Activated naive CD4-positive, alpha-beta T cell treated with anti-CD3 and anti-CD28 coated beads, Interleukin-2, amount 50 U/mL, for 72 hours (primary cell): ENCODE data around the gene RBFOX2. TPM values are rescaled to one million over a fixed set of nuclear protein-coding genes. Genes with fewer than 3 reads are reported as not detected.
A peak's percentile ranks its signal among the peaks of the same experiment; 100 is the strongest.
"Not testable (repeated sequence)": the region's sequence is repeated elsewhere in the genome, so short reads cannot be mapped to it uniquely, and the experiment has no call there.

Experiments used
- ATAC-seq, 2 donors: fragments of 150-1000 bp; cut with Tn5 transposase; 2 replicates each; pipeline ENCODE4 v1.10.0; 2021; ENCODE audit warnings: mild to moderate bottlenecking in 2 of 2, moderate library complexity in 2 of 2
- DNase-seq, 2 donors: peaks; one replicate each; pipeline ENCODE4 v3.0.0; 2021 to 2022; ENCODE audit warnings: low spot score in 2 of 2
- H3K27ac Mint-ChIP-seq, 2 donors: one replicate each; pipeline ENCODE4 v1.8.0; 2022; ENCODE audit warnings: mild to moderate bottlenecking in 2 of 2, mixed read lengths in 2 of 2
- H3K36me3 Mint-ChIP-seq, 2 donors: one replicate each; pipeline ENCODE4 v1.8.0; 2022; ENCODE audit warnings: mixed read lengths in 2 of 2
- H3K9me3 Mint-ChIP-seq, 2 donors: one replicate each; pipeline ENCODE4 v1.8.0; 2022; ENCODE audit warnings: mixed read lengths in 2 of 2
- total RNA-seq, 2 donors: library from RNA; stranded (reverse); gene quantifications; one replicate each; pipeline ENCODE4 v1.2.3, GENCODE V29; 2022

The RBFOX2 gene, protein sequence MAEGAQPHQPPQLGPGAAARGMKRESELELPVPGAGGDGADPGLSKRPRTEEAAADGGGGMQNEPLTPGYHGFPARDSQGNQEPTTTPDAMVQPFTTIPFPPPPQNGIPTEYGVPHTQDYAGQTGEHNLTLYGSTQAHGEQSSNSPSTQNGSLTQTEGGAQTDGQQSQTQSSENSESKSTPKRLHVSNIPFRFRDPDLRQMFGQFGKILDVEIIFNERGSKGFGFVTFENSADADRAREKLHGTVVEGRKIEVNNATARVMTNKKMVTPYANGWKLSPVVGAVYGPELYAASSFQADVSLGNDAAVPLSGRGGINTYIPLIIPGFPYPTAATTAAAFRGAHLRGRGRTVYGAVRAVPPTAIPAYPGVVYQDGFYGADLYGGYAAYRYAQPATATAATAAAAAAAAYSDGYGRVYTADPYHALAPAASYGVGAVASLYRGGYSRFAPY
- 1 to 10 TPM; 2.2 to 4.9 TPM for total RNA-seq

- ATAC-seq (peak; percentile 86 to 90), DNase-seq (peak; percentile 64 to 70)
- H3K27ac Mint-ChIP-seq = peak within 1 kb of the TSS; percentile 22 to 37
- H3K9me3 Mint-ChIP-seq = no peaks in the 10 kb centered on the region
- no peaks in the 10 kb centered on the region for H3K36me3 Mint-ChIP-seq
Measured at GRCh38 chr22:36028646-36029405, at the start of gene RBFOX2. RBFOX2 (minus strand) TSS chr22:36028824; CDS start chr22:36028425, 399 bp downstream.

DNA sequence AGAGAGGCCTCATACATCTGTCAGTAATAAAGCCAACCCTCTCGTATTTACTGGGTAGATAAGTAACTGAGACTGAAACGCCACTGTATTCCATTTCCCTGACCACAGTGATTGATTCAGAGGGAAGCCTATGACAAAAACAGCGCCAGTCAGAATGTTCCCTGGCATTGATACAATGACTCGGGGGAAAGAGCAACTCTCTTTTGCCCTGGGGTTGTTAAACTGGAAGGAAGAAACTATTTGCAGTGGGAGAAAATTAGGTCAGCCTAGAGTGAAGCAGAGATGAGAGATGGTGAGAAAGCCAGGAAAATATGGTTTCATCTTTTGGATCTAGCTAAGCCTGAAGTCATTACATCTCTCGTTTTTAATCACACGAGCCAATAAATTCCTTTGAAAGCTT, 48.6 kb upstream of the RBFOX2 start:
- ATAC-seq (no peak), DNase-seq (no peak)
- no peaks in the 10 kb centered on the region for H3K36me3 Mint-ChIP-seq
- H3K27ac Mint-ChIP-seq = no peak overlapping the region
- H3K9me3 Mint-ChIP-seq = no peaks in the 10 kb centered on the region

DNA sequence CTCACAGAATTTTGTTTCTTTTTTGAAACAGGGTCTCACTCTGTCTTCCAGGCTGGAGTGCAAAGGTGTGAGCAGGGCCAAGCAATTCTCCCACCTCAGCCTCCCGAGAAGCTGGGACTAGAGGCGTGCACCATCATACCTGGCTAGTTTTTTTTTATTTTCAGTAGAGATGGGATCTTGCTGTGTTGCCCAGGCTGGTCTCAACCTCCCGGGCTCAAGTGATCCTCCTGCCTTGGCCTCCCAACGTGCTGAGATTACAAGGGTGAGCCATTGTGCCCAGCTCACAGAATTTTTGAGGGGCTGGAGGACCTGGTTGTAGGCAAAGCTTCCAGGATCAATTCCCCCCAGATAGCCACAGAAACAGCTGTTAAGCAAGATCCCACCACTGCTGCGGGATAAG, 47.1 kb upstream of the RBFOX2 start:
- no peaks in the 10 kb centered on the region for H3K9me3 Mint-ChIP-seq
- ATAC-seq = no peak
- no peak for DNase-seq
- no peaks in the 10 kb centered on the region for H3K36me3 Mint-ChIP-seq
- no peak overlapping the region for H3K27ac Mint-ChIP-seq

DNA sequence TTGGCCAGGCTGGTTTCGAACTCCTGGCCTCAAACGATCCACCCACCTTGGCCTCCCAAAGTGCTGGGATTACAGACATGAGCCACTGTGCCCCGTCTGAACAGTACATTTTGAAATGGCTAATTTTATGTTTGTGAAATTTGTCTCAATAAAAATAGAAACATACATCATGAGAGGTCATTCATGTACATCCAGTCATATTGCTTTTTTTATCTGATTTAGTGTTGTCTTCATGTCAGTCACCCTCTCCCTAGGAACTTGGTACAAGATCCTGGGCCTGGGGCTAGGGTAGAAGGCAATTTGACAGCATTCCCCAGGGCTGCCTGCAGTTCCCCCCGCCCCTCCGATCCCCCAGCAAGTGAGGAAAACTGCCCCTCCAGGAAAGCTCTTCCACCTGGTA, 46.6 kb upstream of the RBFOX2 start:
- DNase-seq (no peak), ATAC-seq (no peak)
- Mint-ChIP-seq H3K36me3 (no peaks in the 10 kb centered on the region), H3K27ac (no peak overlapping the region), H3K9me3 (no peaks in the 10 kb centered on the region)

DNA sequence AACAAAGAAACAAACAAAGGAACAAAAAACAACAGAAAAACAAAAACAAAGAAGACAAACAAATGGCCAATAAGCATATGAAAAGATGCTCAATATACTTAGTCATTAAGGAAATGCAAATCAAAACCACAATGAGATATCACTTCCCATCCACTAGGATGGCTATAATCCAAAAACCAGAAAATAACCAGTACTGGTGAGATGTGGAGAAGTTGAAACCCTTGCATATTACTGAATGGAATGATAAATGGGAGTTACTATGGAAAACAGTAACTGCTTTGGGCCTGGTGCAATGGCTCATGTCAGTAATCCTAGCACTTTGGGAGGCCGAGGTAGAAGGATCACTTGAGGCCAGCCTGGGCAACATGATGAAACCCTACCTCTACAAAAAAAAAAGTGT, 44.9 kb upstream of the RBFOX2 start:
- DNase-seq (no peak), ATAC-seq (no peak)
- no peak overlapping the region for H3K27ac Mint-ChIP-seq
- no peaks in the 10 kb centered on the region for H3K9me3 Mint-ChIP-seq
- H3K36me3 Mint-ChIP-seq = no peaks in the 10 kb centered on the region

- not testable (repeated sequence) for ATAC-seq, H3K27ac Mint-ChIP-seq, H3K36me3 Mint-ChIP-seq, H3K9me3 Mint-ChIP-seq, DNase-seq
Measured at GRCh38 chr22:36070645-36071044, 42.0 kb upstream of the RBFOX2 start.

DNA sequence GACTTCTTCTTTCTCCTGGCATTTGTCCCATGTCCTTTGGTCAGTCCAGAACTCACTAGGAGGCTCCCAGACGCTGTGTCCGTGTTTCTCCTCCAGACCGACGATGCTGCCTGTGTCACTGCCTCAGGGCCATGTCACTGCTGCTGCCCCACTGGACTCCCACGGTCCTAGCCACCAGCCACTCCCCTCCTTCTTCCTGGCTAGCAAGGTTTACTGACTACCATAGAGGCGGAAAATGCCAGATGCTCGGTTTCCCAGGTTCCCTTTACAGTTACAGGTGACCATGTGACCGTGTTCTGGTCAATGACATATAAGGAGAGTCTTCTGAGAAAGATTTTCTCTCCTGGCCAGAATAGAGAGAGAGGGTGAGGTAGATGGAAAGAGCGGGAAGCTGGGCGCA, 40.7 kb upstream of the RBFOX2 start:
- Mint-ChIP-seq H3K9me3 (no peaks in the 10 kb centered on the region), H3K36me3 (no peaks in the 10 kb centered on the region), H3K27ac (no peak overlapping the region)
- DNase-seq (no peak), ATAC-seq (no peak)

DNA sequence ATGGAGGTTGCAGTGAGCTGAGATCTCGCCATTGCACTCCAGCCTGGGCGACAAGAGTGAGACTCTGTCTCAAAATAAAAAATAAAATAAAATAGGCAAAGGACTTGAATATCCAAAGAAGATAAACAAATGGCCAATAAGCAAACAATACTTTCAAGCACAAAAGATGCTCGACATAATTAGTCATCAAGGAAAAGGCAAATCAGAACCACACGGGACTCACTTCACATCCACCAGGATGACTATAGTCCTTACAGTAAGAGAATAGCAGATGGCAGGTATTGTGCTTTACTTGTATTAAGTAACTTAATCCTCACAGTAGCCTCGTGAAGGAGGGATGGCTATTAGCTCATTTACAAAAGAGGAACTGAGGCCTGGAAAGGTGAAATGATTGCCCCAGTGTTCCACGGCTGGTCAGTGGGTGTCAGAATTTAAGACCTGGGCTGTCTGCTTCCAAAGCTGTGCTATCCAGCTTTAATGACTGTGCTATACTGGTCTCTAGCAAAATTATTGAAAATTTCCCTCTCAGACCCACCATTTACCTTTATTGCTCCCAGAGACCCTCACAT, 40.2 kb upstream of the RBFOX2 start:
- ATAC-seq (no peak), DNase-seq (no peak)
- H3K27ac Mint-ChIP-seq = no peak overlapping the region
- no peaks in the 10 kb centered on the region for H3K36me3 Mint-ChIP-seq
- H3K9me3 Mint-ChIP-seq = no peaks in the 10 kb centered on the region

DNA sequence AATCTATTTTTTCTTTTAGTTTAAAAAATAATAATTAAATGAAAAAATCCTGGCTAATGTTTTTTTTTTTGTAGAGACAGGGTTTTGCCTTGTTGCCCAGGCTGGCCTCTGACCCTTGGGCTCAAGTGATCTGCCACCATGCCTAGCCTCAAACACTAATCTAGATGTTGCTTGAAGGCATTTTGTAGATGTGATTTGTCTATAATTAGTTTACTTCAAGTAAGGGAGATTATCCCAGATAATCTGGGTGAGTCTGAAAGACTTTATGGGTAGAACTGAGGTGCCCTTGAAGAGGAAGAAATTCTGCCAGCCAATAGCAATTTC, 38.6 kb upstream of the RBFOX2 start:
- no peak overlapping the region for H3K27ac Mint-ChIP-seq
- H3K9me3 Mint-ChIP-seq = no peaks in the 10 kb centered on the region
- DNase-seq = no peak
- no peaks in the 10 kb centered on the region for H3K36me3 Mint-ChIP-seq
- ATAC-seq = no peak

DNA sequence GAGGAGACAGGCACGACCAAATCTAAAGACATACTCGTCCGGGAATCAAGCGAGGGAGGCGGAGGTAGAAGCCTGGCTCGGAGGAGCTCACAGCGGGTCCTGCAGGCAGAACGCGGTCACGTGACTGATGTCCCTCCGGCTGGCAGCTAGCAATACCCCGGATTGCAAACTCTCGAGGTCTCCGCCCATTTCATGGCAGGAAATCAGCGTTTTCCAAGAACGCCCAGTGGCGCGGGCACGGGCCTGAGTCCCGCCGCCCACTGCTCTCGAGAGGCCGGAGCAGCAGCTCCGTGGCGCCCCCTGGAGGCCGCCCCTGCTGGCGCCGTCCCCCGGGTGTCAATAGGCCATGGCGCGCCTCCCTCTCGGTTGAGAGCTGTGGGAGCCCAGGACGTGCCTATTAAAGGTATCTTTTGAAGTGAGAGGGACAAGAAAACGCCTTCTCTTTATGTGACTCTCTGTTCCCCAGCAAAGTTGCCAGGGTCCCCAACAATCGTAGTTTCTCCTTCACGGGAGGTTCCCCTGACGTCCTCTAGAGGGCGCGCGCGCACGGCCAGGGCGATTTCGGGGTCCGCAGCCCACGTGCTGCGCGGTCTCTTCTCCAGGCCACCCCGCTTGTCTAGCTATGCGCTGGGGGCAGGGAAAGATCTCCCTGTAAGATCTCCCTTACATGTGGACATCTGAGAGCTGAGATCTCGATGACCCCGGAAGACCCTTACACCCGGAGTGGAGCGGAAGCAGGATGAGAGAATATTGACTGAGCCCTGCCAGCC, 37.3 kb upstream of the RBFOX2 start:
- ATAC-seq (peak; percentile 87 to 92), DNase-seq (peak; percentile 81 to 83)
- H3K36me3 Mint-ChIP-seq = no peaks in the 10 kb centered on the region
- peak overlapping the region; percentile 87 to 92 for H3K27ac Mint-ChIP-seq
- no peaks in the 10 kb centered on the region for H3K9me3 Mint-ChIP-seq

DNA sequence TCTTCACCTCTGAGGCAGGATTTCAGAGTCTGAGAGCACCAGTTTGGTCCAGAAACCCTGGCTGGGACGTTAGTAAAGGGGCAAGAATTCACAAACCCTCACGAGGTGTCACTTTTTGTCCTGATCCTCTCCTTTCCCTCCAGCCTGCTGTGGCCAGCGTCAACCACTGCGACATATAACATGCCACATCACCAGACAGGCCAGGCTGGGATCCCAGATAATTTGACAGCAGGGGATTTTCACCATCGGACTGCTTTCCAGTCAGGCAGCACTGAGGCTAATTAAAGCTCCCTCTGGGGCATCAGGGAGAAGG, 36.8 kb upstream of the RBFOX2 start:
- Mint-ChIP-seq H3K27ac (peak overlapping the region; percentile 87), H3K36me3 (no peaks in the 10 kb centered on the region), H3K9me3 (no peaks in the 10 kb centered on the region)
- peak; percentile 13 to 44 for ATAC-seq
- no peak for DNase-seq

- Mint-ChIP-seq H3K36me3 (no peaks in the 10 kb centered on the region), H3K9me3 (no peaks in the 10 kb centered on the region), H3K27ac (no peak overlapping the region)
- ATAC-seq (no peak), DNase-seq (no peak)
Measured at GRCh38 chr22:36064358-36064757, 35.7 kb upstream of the RBFOX2 start.

DNA sequence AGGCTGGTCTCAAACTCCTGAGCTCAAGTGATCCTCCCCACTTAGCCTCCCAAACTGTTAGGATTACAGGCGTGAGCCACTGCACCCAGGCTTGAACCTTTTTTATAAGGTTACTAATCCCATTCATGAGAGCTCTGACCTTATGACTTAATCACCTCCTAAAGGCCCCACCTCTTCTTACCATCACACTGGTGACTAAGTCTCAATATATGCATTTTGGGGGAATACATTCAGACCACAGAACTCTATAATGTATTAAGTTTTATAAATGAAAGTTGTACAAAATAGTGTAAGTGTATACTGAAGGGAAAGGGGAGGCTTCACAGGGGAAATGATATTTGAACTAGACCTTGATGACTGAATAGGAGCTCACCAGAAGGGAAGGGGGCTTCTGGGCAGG, 28.4 kb upstream of the RBFOX2 start:
- Mint-ChIP-seq H3K9me3 (no peaks in the 10 kb centered on the region), H3K36me3 (no peaks in the 10 kb centered on the region), H3K27ac (peak overlapping the region in 1 of 2 donors; percentile 5)
- ATAC-seq (no peak), DNase-seq (no peak)

GRCh38 chr22:36055376-36056295, 27.0 kb upstream of the RBFOX2 start:
- Mint-ChIP-seq H3K36me3 (no peaks in the 10 kb centered on the region), H3K27ac (no peak overlapping the region), H3K9me3 (no peaks in the 10 kb centered on the region)
- ATAC-seq (no peak), DNase-seq (no peak)

- not testable (repeated sequence) for ATAC-seq
Measured at GRCh38 chr22:36054446-36054845, 25.8 kb upstream of the RBFOX2 start.

More at GRCh38 chr22:36054446-36054845, 25.8 kb upstream of the RBFOX2 start:
- H3K36me3 Mint-ChIP-seq, H3K27ac Mint-ChIP-seq, H3K9me3 Mint-ChIP-seq, DNase-seq: not testable (repeated sequence)
